Type B pancreatic cell (in vitro differentiated cells): ENCODE results near the gene PMFBP1. TPM values are rescaled to one million over a fixed set of nuclear protein-coding genes. Genes with fewer than 3 reads are reported as not detected.
A peak's percentile ranks its signal among the peaks of the same experiment; 100 is the strongest.

ENCODE experiments used
- DNase-seq: peaks from one replicate; pipeline ENCODE4 v3.0.0; 2021; ENCODE audit warnings: mixed read lengths; ENCODE audit not compliant: unreplicated experiment; ENCODE audit errors: extremely low spot score
- H3K27ac Mint-ChIP-seq: 2 replicates; pipeline ENCODE4 v1.8.0; 2021; ENCODE audit warnings: mild to moderate bottlenecking, mixed read lengths
- H3K27me3 Mint-ChIP-seq: 2 replicates; pipeline ENCODE4 v1.8.0; 2021; ENCODE audit warnings: mixed read lengths
- H3K36me3 Mint-ChIP-seq: 2 replicates; pipeline ENCODE4 v1.8.0; 2021; ENCODE audit warnings: mixed read lengths
- H3K4me1 Mint-ChIP-seq: one replicate; pipeline ENCODE4 v1.8.0; 2021; ENCODE audit warnings: mixed read lengths; ENCODE audit not compliant: unreplicated experiment
- H3K4me3 Mint-ChIP-seq: 2 replicates; pipeline ENCODE4 v1.8.0; 2021; ENCODE audit warnings: mild to moderate bottlenecking, mixed read lengths
- H3K9me3 Mint-ChIP-seq: 2 replicates; pipeline ENCODE4 v1.8.0; 2021; ENCODE audit warnings: mixed read lengths
- total RNA-seq: library from RNA; stranded (reverse); gene quantifications from 2 replicates; pipeline ENCODE4 v1.2.1, GENCODE V29; 2021; ENCODE audit warnings: low replicate concordance
- TF ChIP-seq, protein P1 (sequence below): fragments of 200-600 bp; sonication (generic); conservative IDR thresholded peaks from 2 replicates; pipeline ENCODE4 v1.5.0; 2021; ENCODE audit warnings: antibody characterized with exemption, mild to moderate bottlenecking

Gene PMFBP1
- total RNA-seq, 1 donor from 2014 or later: 3.8 TPM

DNA sequence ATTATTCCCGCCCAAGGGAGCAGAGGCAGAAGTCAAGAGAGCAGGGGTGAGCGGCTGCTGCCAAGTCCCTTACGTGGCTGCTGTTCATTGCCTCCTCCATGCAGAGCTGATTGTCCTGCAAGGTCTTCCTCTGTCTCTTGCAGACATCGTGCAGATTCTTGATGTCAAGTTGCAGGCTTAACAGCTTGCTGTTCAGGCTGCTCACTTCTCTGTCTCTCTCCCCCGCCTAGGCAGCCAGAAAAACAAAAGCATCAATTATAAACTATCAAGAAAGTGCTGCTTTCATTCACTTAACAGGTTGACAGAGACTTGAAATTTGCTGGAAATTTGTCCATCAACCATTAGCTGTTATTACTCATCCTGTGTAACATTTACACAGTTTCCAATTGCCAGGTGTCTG, 7.3 kb downstream of the PMFBP1 start:
- Mint-ChIP-seq H3K36me3 (peaks cover 4% of the 10 kb centered on the region), H3K9me3 (peaks cover 4% of the 10 kb centered on the region)
- TF ChIP-seq, protein P1, sequence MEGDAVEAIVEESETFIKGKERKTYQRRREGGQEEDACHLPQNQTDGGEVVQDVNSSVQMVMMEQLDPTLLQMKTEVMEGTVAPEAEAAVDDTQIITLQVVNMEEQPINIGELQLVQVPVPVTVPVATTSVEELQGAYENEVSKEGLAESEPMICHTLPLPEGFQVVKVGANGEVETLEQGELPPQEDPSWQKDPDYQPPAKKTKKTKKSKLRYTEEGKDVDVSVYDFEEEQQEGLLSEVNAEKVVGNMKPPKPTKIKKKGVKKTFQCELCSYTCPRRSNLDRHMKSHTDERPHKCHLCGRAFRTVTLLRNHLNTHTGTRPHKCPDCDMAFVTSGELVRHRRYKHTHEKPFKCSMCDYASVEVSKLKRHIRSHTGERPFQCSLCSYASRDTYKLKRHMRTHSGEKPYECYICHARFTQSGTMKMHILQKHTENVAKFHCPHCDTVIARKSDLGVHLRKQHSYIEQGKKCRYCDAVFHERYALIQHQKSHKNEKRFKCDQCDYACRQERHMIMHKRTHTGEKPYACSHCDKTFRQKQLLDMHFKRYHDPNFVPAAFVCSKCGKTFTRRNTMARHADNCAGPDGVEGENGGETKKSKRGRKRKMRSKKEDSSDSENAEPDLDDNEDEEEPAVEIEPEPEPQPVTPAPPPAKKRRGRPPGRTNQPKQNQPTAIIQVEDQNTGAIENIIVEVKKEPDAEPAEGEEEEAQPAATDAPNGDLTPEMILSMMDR: no peak

DNA sequence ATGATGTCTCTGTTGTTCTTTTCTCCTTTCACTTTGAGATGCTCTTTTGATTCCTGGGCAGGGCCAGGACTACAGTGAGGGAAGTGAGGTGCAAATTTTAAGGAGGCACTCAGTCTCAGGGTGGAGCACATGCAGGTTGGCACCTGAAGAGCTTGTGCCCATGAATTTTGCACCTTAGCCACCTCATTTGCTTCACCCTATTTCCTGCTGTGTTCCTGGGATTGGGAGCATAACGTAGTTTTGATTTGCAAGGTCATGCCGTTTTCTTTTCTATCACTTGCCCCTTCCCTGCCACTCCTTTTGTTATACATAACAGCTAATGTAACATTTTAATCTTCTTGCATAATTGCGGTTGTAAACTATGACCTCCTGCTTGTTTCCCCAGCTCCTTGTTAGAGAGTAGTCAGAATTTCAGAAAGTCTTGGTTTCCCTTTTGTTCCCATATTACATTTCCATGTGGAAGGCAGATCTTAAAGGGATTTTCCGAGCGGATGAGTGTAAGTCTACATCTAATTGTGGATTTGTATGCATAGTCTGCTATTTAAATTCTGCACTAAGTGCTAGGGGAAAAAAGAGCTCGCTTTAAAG, 9.8 kb downstream of the PMFBP1 start:
- DNase-seq: no peak
- peaks cover 4% of the 10 kb centered on the region for H3K9me3 Mint-ChIP-seq
- peaks cover 7% of the 10 kb centered on the region for H3K27me3 Mint-ChIP-seq
- H3K36me3 Mint-ChIP-seq: peaks cover 4% of the 10 kb centered on the region
- peaks cover 7% of the 10 kb centered on the region for H3K4me1 Mint-ChIP-seq
- TF ChIP-seq, protein P1: no peak
- no peak overlapping the region for H3K4me3 Mint-ChIP-seq
- H3K27ac Mint-ChIP-seq: no peak overlapping the region

More for the DNA sequence above, 7.3 kb downstream of the PMFBP1 start:
- no peak for DNase-seq
- H3K27ac Mint-ChIP-seq: no peak overlapping the region
- no peaks in the 10 kb centered on the region for H3K4me1 Mint-ChIP-seq
- no peak overlapping the region for H3K4me3 Mint-ChIP-seq
- peaks cover 3% of the 10 kb centered on the region for H3K27me3 Mint-ChIP-seq

DNA sequence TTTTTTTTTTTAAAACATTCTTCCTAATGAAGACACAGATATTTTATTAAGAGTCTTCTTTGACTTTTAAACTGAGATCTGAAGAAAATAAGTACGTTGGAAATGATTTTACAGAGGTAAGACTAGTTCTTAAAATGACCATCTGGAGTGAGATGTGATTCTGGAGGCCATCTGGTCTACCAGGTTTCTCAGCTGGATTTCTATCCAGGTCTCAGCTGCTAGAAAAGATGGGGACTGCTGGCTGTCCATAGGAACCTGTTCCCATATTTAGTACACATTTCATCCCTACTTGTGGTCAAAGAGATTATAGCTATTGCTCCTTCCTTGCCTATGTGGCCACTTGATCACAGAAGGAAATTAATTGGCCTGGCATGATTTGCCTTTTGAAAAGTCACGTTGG, 12.2 kb downstream of the PMFBP1 start:
- TF ChIP-seq, protein P1: no peak
- Mint-ChIP-seq H3K36me3 (peaks cover 4% of the 10 kb centered on the region), H3K4me1 (peaks cover 7% of the 10 kb centered on the region), H3K4me3 (no peak overlapping the region), H3K9me3 (peaks cover 4% of the 10 kb centered on the region), H3K27ac (no peak overlapping the region), H3K27me3 (peaks cover 7% of the 10 kb centered on the region)
- DNase-seq: no peak

DNA sequence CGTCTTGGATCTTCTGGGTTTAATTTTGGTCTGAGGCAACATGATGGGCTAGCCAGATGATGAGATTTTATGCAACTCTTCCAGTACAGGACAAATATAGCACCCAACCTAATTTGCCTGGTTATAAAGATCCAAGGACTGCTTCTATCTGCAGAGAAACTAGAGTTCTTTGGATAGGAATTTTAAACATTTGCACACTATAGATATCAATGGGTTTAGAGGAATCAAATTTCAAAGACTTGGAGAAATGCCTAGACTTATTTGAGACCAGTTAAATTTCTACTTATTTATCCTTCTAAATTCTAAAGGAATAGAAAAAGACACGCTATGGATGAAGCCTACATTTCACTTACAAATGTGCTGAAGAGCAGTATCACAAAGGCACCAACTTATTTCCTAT, 12.6 kb downstream of the PMFBP1 start:
- Mint-ChIP-seq H3K9me3 (peaks cover 4% of the 10 kb centered on the region), H3K36me3 (peaks cover 4% of the 10 kb centered on the region), H3K27ac (no peak overlapping the region), H3K4me1 (peaks cover 7% of the 10 kb centered on the region), H3K4me3 (no peak overlapping the region), H3K27me3 (peaks cover 7% of the 10 kb centered on the region)
- TF ChIP-seq, protein P1: no peak
- DNase-seq: no peak

DNA sequence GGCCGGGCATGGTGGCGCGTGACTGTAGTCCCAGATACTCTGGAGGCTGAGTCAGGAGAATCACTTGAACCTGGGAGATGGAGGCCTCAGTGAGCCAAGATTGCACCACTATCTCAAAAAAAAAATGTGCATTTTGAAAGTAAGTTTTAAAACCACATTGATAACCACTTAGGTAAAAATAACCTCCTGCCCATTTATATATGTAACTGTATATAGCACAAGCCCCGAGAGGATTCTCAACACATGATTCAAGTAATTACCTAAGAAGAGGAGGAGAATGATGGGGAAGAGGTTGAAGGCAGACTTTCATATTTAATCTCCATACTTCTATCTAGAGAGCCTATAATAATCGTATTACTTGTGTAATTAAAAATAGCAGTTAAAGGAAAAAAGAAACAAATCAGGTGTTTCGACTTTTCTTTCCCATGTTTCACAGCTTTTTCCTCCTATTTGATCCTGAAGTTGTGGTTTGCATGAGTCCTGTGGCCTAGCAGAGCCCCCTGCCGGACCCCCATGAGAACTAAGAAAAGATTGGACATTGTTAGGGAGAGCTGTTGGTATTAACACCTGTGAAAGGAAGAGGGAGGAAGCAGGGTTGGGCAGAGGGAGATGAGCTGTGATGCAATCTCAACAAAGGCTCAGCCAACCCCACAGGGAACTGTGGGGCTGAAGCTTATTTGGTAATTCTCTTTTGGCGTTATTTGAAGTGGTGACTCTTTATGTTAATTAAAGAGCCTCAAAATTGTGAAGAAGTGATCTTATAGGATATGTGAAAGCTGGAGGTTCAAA, 22.1 kb downstream of the PMFBP1 start:
- no peaks in the 10 kb centered on the region for H3K4me1 Mint-ChIP-seq
- TF ChIP-seq, protein P1: peak; percentile 51
- DNase-seq: no peak
- H3K36me3 Mint-ChIP-seq: no peaks in the 10 kb centered on the region
- no peaks in the 10 kb centered on the region for H3K27me3 Mint-ChIP-seq
- H3K27ac Mint-ChIP-seq: no peak overlapping the region
- no peaks in the 10 kb centered on the region for H3K9me3 Mint-ChIP-seq
- no peak overlapping the region for H3K4me3 Mint-ChIP-seq
